ENCODE results near the gene CARMIL1. TPM values are rescaled to one million over a fixed set of nuclear protein-coding genes. Genes with fewer than 3 reads are reported as not detected.

CARMIL1 gene
- total RNA-seq, result 26.2 and 30.6 TPM in 2 replicates

GRCh38 chr6:25278914-25279747 lies at the start of gene CARMIL1:
TSS of gene CARMIL1 (plus strand) at chr6:25279374. CDS start at chr6:25279796, 422 bp downstream.

GRCh38 chr6:25652007-25652515 lies 372.9 kb downstream of the CARMIL1 start, which contains the start of gene SCGN:
TSS of gene SCGN (plus strand) at chr6:25652215. CDS start at chr6:25652404, 189 bp downstream.

Measured in smooth muscle cell of bladder (primary cell).